ENCODE data around the gene UCP3.

UCP3 gene

DNA sequence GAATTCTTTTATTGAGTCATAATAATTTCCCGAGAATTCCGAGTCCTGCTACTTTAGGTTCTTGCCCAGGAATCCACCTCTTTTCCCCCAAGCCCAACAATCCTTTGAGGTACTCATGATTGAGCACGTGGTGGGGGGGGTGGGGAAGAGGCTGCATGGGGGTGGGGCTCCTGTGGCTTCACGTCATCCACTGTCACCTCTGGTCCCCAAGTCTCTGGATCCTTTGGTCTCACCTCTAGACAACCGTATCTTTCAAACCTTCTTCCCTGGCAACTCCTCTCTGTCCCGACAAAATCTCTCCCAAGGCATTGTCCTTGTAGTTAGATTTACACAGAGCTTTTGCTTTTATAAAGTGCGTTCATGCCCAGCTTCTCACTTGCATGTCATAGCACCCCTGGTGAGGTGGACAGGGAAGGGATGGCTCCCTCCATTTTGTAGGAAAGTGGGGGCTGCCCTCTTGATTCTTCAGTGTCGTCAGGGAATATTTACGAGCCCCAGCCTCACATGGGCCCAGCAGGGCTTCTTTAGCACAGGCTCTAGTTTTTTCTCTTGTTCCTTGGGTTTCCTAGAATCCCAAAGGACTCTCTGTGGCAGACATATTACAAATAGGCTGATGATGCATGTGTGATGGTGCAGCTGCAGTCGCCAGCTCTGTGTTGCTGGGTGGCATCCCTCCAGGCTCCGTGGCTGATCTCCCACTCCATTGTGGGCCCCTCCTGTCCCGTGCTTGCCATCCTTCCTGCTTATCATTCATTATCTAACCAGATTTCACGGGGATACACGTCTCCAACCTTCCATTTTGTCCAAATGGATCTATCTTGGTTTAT, 8.4 kb downstream of the UCP3 start:
- no peak for DNase-seq (ENCODE audit: low read depth)
- TF ChIP-seq, protein P1, sequence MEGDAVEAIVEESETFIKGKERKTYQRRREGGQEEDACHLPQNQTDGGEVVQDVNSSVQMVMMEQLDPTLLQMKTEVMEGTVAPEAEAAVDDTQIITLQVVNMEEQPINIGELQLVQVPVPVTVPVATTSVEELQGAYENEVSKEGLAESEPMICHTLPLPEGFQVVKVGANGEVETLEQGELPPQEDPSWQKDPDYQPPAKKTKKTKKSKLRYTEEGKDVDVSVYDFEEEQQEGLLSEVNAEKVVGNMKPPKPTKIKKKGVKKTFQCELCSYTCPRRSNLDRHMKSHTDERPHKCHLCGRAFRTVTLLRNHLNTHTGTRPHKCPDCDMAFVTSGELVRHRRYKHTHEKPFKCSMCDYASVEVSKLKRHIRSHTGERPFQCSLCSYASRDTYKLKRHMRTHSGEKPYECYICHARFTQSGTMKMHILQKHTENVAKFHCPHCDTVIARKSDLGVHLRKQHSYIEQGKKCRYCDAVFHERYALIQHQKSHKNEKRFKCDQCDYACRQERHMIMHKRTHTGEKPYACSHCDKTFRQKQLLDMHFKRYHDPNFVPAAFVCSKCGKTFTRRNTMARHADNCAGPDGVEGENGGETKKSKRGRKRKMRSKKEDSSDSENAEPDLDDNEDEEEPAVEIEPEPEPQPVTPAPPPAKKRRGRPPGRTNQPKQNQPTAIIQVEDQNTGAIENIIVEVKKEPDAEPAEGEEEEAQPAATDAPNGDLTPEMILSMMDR (conservative IDR thresholded peaks at IDR 0.05; ENCODE audit: low read depth, low read length), result no peak
- no peak overlapping the region for H3K4me3 ChIP-seq (ENCODE audit: low read depth, low read length)

DNA sequence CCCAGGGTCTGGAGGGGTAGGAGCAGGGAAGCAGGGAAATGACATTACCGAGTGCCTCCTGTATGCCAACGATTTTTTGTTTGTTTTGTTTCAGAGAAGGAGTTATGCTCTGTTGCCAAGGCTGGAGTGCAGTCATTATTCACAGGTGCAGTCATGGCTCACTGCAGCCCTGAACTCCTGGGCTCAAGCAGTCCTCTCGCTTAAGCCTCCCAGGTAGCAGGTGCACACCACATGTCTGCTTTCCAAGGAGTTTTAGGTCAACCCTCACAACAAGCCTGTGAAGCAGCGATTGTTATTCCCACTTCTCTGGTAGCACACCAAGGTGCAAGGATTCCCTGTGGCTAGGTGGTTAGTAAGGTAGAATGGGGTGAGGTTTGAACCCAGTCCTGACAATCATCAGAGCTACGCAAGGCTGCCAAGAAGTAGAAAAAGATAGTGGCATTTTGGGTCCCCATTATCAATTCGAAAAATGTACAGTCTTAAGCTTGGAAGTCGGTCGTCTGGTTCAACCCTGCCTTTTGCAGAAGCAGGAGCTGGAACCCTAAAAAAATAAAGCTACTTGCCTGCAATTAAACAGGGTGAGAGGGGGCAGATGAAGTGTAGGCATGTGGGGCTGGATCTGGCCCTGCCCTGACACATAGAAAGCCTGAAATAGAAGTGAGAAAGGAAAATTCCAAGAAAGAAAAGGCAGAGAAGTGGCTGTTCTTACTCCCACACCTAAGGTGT, 9.1 kb downstream of the UCP3 start:
- DNase-seq (ENCODE audit: low read depth), result no peak
- H3K4me3 ChIP-seq (ENCODE audit: low read depth, low read length), result no peak overlapping the region
- TF ChIP-seq, protein P1 (conservative IDR thresholded peaks at IDR 0.05; ENCODE audit: low read depth, low read length), result no peak

DNA sequence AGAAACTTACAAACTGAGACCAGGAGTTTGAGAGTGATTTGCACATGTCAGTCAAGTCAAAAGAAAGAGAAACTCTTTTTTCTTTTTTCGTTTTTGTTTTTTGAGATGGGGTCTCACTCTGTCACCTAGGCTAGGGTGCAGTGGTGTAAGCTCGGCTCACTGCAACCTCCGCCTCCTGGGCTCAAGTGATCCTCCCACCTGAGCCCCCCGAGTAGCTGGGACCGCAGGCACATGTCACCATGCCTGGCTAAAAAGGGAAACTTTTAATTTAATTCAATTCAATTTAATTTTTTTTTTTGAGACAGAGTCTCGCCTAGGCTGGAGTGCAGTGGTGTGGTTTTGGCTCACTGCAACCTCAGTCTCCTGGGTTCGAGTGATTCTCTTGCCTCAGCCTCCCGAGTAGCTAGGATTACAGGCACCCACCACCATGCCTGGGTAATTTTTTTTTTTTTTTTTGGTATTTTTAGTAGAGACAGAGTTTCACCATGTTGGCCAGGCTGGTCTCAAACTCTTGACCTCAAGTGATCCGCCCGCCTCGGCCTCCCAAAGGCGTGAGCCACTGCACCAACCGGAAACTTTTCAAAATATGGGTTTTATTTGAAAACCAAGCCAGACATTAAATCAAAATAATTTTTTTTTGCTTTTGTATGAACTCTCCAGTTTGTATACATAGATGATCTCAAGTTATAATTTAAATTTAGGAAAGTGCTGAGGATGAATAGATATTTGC, 9.9 kb downstream of the UCP3 start:
- no peak for DNase-seq (ENCODE audit: low read depth)
- TF ChIP-seq, protein P1 (conservative IDR thresholded peaks at IDR 0.05; ENCODE audit: low read depth, low read length), result no peak
- H3K4me3 ChIP-seq (ENCODE audit: low read depth, low read length), result no peak overlapping the region

DNA sequence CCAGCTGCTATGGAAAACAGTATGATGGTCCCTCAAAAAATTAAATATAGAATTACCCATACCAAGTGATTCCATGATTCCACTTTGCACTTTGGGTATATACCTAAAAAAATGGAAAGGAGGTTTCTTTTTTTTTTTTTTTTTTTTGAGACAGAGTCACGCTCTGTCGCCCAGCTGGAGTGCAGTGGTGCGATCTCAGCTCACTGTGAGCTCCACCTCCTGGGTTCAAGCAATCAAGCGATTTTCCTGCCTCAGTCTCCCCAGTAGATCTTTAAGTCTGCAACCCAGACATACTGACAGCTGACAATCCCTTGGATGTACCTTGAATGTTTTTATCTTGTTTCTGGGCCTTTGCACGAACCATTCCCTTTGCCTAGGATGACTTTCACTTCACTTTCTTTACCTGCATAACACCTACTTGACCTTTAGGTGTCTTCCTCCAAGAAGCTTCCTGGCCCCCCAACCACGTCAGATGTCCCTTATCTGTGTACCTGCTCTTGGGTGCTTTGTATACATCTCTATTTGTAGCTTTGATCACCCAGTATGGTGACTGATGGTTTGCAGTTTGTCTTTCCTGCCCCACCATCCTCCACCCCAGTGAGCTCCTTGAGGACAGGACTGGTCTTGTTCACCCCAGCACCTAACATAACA, 11.6 kb downstream of the UCP3 start:
- H3K4me3 ChIP-seq (ENCODE audit: low read depth, low read length), result no peak overlapping the region
- TF ChIP-seq, protein P1 (conservative IDR thresholded peaks at IDR 0.05; ENCODE audit: low read depth, low read length), result no peak
- DNase-seq (ENCODE audit: low read depth), result no peak

DNA sequence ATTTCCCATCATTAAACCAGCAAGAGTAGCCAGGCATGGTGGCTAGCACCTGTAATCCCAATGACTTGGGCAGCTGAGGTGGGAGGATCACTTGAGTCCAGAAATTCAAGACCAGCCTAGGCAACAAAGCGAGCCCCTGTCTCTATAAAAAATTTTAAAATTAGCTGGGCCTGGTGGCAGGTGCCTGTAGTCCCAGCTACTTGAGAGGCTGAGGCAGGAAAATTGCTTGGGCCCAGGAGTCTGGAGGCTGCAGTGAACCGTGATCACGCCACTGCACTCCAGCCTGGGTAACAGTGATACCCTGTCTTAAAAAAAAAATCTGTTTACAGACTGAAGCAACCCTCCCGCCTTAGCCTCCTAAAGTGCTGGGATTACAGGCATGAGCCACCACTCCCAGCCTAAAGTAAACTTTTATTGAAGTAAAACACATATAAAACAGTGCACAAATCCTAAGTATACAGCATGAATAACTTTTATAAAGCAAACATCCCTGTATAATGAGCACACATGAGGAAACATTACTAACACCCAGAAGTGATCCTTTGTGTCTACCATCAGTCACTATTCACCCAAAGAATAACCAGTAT, 12.6 kb downstream of the UCP3 start:
- TF ChIP-seq, protein P1 (conservative IDR thresholded peaks at IDR 0.05; ENCODE audit: low read depth, low read length), result no peak
- H3K4me3 ChIP-seq (ENCODE audit: low read depth, low read length), result no peak overlapping the region
- DNase-seq (ENCODE audit: low read depth), result no peak

DNA sequence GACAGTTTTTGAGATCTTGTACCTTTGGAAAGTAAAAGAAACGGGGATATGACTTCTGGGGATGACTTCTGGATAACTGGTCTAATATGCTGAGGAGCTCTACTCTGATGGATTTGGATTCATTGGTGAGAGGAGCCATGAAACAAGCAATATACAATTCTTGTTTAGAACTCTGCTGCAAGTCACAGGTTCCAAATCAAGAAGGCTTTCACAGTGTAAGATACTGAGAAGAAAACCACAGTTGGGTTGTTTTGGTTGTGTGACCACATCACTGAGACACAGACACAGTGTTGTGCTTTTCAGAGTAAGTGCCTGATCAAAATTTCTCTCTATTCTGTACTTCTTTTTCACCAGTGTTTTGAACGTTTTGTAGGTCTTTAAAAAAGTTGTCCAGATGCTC, 13.2 kb downstream of the UCP3 start:
- TF ChIP-seq, protein P1 (conservative IDR thresholded peaks at IDR 0.05; ENCODE audit: low read depth, low read length), result no peak
- no peak overlapping the region for H3K4me3 ChIP-seq (ENCODE audit: low read depth, low read length)
- no peak for DNase-seq (ENCODE audit: low read depth)
